Daoy (cell line): ENCODE data around the gene NFKB2. TPM values are rescaled to one million over a fixed set of nuclear protein-coding genes. Genes with fewer than 3 reads are reported as not detected.

ENCODE experiments used
- DNase-seq: peaks from one replicate; pipeline ENCODE4 v3.0.0-alpha.2; 2015; ENCODE audit warnings: low read depth
- total RNA-seq: library from RNA; depleted of rRNA; stranded (reverse); fragments of >200 nt; shearing (Covaris generic); gene quantifications from 2 replicates; pipeline ENCODE4 v1.2.3, GENCODE V29; 2014; rRNA removed

Gene NFKB2
- 44.0 and 47.3 TPM in 2 replicates for total RNA-seq

GRCh38 chr10:102395400-102396316, at the start of gene NFKB2:
NFKB2 (plus strand) TSS chr10:102395705; CDS start chr10:102395960, 255 bp downstream.
- peak; percentile 90 for DNase-seq

- DNase-seq = peak; percentile 27
These were observed 48.2 kb upstream of the NFKB2 start for GRCh38 chr10:102347236-102347828.

GRCh38 chr10:102352066-102352715, 43.3 kb upstream of the NFKB2 start:
- peak; percentile 55 for DNase-seq

- DNase-seq = no peak
These were observed 41.1 kb upstream of the NFKB2 start for GRCh38 chr10:102354451-102354850.

- no peak for DNase-seq
These were observed 36.7 kb upstream of the NFKB2 start for GRCh38 chr10:102358712-102359382.

- no peak for DNase-seq
These were observed 28.1 kb upstream of the NFKB2 start for GRCh38 chr10:102367441-102367840.

- DNase-seq = no peak
These were observed 27.4 kb upstream of the NFKB2 start for GRCh38 chr10:102368077-102368476.

GRCh38 chr10:102371295-102371694, 24.2 kb upstream of the NFKB2 start:
- DNase-seq = no peak

GRCh38 chr10:102375250-102375649, 20.3 kb upstream of the NFKB2 start:
- DNase-seq = no peak

- DNase-seq = no peak
These were observed 19.6 kb upstream of the NFKB2 start for GRCh38 chr10:102375867-102376266.

- DNase-seq = no peak
These were observed 18.6 kb upstream of the NFKB2 start for GRCh38 chr10:102376901-102377300.

- no peak for DNase-seq
These were observed 16.1 kb upstream of the NFKB2 start for GRCh38 chr10:102379383-102379782.

- no peak for DNase-seq
These were observed 13.5 kb upstream of the NFKB2 start for GRCh38 chr10:102381983-102382382.

- no peak for DNase-seq
These were observed 12.6 kb upstream of the NFKB2 start for GRCh38 chr10:102382871-102383270.

- no peak for DNase-seq
These were observed 11.5 kb upstream of the NFKB2 start for GRCh38 chr10:102384053-102384452.

GRCh38 chr10:102384606-102385429, 10.7 kb upstream of the NFKB2 start:
- DNase-seq = no peak

- no peak for DNase-seq
These were observed 5.6 kb upstream of the NFKB2 start for GRCh38 chr10:102389894-102390293.

GRCh38 chr10:102392306-102392705, 3.2 kb upstream of the NFKB2 start:
- no peak for DNase-seq

- no peak for DNase-seq
These were observed 2.0 kb upstream of the NFKB2 start for GRCh38 chr10:102393411-102394078.

- DNase-seq = peak; percentile 93
These were observed 1.3 kb upstream of the NFKB2 start for GRCh38 chr10:102394079-102394800.
